Astrocyte of the cerebellum (primary cell): ENCODE measurements around the gene LIX1.

Source experiments
- DNase-seq: peaks from one replicate; pipeline ENCODE4 v3.0.0-alpha.2; 2011; ENCODE audit warnings: low read depth
- H3K4me3 ChIP-seq: 2 replicates; pipeline ENCODE4 v1.5.1; 2011; ENCODE audit warnings: mild to moderate bottlenecking, low read depth, low read length, moderate library complexity
- in situ Hi-C: cut with HindIII; loops from 2 replicates; pipeline ENCODE4 v1.10.0; 2017; ENCODE audit warnings: low sequenced_read_pairs
- TF ChIP-seq, protein P1 (sequence below): IDR thresholded peaks from 2 replicates; pipeline ENCODE4 v1.5.1; 2012; ENCODE audit warnings: low read length, low read depth, moderate library complexity, mild to moderate bottlenecking; ENCODE audit errors: missing control alignments

Gene LIX1

DNA sequence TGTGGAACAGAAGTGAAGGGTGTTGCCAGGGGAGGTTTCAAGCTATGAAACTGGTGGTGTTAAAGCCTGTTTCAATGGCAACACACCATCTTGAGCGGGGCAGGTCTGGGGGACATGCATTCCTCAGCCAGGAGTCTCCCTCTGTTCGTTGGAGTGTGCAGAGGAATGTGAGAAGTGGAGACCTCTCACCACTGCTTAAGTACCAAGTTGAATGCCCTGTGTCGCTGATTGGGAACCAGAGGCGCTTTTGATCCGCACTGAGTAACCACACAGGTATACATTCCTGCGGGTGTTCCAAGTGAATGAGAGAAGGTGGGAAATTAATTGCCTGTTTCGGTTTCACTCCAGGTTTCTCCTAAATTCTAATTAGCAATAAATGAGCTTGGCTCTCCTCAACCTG, 99.4 kb downstream of the LIX1 start:
- in situ Hi-C loops = no loop called here
- DNase-seq = no peak
- TF ChIP-seq, protein P1, sequence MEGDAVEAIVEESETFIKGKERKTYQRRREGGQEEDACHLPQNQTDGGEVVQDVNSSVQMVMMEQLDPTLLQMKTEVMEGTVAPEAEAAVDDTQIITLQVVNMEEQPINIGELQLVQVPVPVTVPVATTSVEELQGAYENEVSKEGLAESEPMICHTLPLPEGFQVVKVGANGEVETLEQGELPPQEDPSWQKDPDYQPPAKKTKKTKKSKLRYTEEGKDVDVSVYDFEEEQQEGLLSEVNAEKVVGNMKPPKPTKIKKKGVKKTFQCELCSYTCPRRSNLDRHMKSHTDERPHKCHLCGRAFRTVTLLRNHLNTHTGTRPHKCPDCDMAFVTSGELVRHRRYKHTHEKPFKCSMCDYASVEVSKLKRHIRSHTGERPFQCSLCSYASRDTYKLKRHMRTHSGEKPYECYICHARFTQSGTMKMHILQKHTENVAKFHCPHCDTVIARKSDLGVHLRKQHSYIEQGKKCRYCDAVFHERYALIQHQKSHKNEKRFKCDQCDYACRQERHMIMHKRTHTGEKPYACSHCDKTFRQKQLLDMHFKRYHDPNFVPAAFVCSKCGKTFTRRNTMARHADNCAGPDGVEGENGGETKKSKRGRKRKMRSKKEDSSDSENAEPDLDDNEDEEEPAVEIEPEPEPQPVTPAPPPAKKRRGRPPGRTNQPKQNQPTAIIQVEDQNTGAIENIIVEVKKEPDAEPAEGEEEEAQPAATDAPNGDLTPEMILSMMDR = no peak
- no peak overlapping the region for H3K4me3 ChIP-seq
